GM19328 (cell line): Measurements from ENCODE around the gene CDKN2D.
"Not testable (repeated sequence)": the region's sequence is repeated elsewhere in the genome, so short reads cannot be mapped to it uniquely, and the experiment has no call there.

Experiments used
- ATAC-seq: cut with Tn5 transposase; IDR thresholded peaks from one replicate; pipeline ENCODE4 v1.9.1; 2021; ENCODE audit warnings: mild to moderate bottlenecking, moderate library complexity; ENCODE audit not compliant: unreplicated experiment

The CDKN2D gene

GRCh38 chr19:10553087-10553667 is 15.6 kb downstream of the CDKN2D start:
- ATAC-seq, result no peak

- no peak for ATAC-seq
Measured at GRCh38 chr19:10552510-10553053, 16.2 kb downstream of the CDKN2D start.

- ATAC-seq, result no peak
Measured at GRCh38 chr19:10551698-10552301, 17.0 kb downstream of the CDKN2D start.

GRCh38 chr19:10551006-10551405 is 17.8 kb downstream of the CDKN2D start:
- not testable (repeated sequence) for ATAC-seq

GRCh38 chr19:10550336-10550735 is 18.4 kb downstream of the CDKN2D start:
- no peak for ATAC-seq

- no peak for ATAC-seq
Measured at GRCh38 chr19:10549733-10550132, 19.0 kb downstream of the CDKN2D start.

GRCh38 chr19:10548746-10549276 is 20.0 kb downstream of the CDKN2D start:
- ATAC-seq, result no peak

GRCh38 chr19:10546817-10547216 is 22.0 kb downstream of the CDKN2D start:
- no peak for ATAC-seq

- no peak for ATAC-seq
Measured at GRCh38 chr19:10544753-10545251, 24.0 kb downstream of the CDKN2D start.

- ATAC-seq, result no peak
Measured at GRCh38 chr19:10544242-10544752, 24.5 kb downstream of the CDKN2D start.

- ATAC-seq, result no peak
Measured at GRCh38 chr19:10543420-10544241, 25.1 kb downstream of the CDKN2D start, which contains the start of gene ATG4D. Gene ATG4D (plus strand): TSS chr19:10543904. CDS start chr19:10544091, 187 bp downstream.

GRCh38 chr19:10543059-10543419 is 25.7 kb downstream of the CDKN2D start:
- no peak for ATAC-seq

GRCh38 chr19:10539016-10539415 is 29.8 kb downstream of the CDKN2D start:
- not testable (repeated sequence) for ATAC-seq

- ATAC-seq, result no peak
Measured at GRCh38 chr19:10538204-10538983, 30.4 kb downstream of the CDKN2D start.

GRCh38 chr19:10537668-10538067 is 31.1 kb downstream of the CDKN2D start:
- no peak for ATAC-seq

GRCh38 chr19:10535613-10536012 is 33.2 kb downstream of the CDKN2D start:
- ATAC-seq, result no peak

GRCh38 chr19:10533646-10534386 is 35.0 kb downstream of the CDKN2D start:
- no peak for ATAC-seq

- no peak for ATAC-seq
Measured at GRCh38 chr19:10532457-10532856, 36.3 kb downstream of the CDKN2D start.

- ATAC-seq, result not testable (repeated sequence)
Measured at GRCh38 chr19:10526887-10527286, 41.9 kb downstream of the CDKN2D start.

GRCh38 chr19:10525636-10526035 is 43.1 kb downstream of the CDKN2D start:
- ATAC-seq, result no peak
